ENCODE data around the gene KLHDC4.

GRCh38 chr16:87754535-87754934 lies 11.3 kb downstream of the KLHDC4 start:
- no peak for TF ChIP-seq POLR2A (IDR thresholded peaks at IDR 0.05; ENCODE audit: low read length)
- TF ChIP-seq GATA1 (IDR thresholded peaks at IDR 0.05; ENCODE audit: low read depth, low read length) = no peak

Data from erythroblast (primary cell).